ENCODE data around the gene AFDN. TPM values are rescaled to one million over a fixed set of nuclear protein-coding genes. Genes with fewer than 3 reads are reported as not detected.

AFDN gene
- total RNA-seq, 1 experiment from 2014 or later: 226 TPM

DNA sequence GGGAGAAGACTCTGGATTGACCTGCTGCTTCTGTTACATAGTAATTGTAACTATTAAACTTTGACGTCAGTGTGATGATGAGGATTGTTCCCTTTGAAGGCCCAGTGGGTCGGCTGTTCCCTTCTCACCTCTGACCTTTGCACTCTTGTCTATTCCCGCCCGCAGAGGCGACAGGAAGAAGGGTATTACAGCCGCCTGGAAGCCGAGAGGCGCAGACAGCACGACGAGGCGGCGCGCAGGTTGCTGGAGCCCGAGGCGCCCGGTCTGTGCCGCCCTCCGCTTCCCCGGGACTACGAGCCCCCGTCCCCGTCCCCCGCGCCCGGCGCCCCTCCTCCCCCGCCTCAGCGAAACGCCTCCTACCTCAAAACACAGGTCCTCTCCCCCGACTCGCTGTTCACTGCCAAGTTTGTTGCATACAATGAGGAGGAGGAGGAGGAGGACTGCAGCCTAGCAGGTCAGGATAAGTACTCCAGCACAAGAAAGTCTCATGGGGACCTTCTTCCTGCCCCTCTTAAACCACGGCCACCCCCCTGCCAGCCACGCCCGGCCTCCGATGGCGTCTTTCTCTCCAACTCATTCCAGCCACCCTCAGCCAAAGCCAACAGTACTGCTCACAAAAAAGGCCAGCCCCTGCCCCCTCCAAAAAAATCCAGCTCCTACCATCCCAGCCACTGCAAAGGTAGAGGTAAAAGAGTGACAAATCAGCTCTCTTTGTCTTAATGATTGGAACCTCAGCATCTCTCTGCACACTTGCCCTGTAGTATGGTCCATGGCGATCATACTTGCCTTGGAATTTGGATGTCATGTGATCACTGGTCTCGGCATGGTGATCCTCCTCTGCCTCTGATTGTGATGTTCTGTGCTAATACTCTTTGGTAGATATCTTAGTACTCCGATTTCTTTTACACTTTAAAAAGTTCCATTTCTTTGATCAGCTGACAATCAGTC is 139.2 kb downstream of the AFDN start:
- no TSS peak for BruUV-seq (replicated peaks)
- peaks cover 56% of the 10 kb centered on the region for H3K36me3 Mint-ChIP-seq (ENCODE audit: insufficient read depth, unreplicated experiment)
- CTCF ChIA-PET: no interaction called here

GRCh38 chr6:167966540-167966905 is 139.8 kb downstream of the AFDN start:
- no peak for DNase-seq
- CTCF ChIA-PET: no interaction called here
- intact Hi-C loops (cut with micrococcal nuclease; ENCODE audit: unreplicated experiment): loop anchor here (10.0 kb wide), 1 partner anchor 68 kb away; no protein-coding TSS in a partner anchor
- Mint-ChIP-seq H3K27ac (ENCODE audit: unreplicated experiment) (no peak overlapping the region), H3K4me3 (ENCODE audit: low read depth, unreplicated experiment) (no peak overlapping the region), H3K9me3 (ENCODE audit: low read depth, unreplicated experiment) (no peaks in the 10 kb centered on the region), H3K27me3 (ENCODE audit: unreplicated experiment) (no peaks in the 10 kb centered on the region), H3K4me1 (ENCODE audit: low read depth, unreplicated experiment) (peaks cover 37% of the 10 kb centered on the region), H3K36me3 (ENCODE audit: insufficient read depth, unreplicated experiment) (peaks cover 53% of the 10 kb centered on the region)
- TF ChIP-seq, protein P1, sequence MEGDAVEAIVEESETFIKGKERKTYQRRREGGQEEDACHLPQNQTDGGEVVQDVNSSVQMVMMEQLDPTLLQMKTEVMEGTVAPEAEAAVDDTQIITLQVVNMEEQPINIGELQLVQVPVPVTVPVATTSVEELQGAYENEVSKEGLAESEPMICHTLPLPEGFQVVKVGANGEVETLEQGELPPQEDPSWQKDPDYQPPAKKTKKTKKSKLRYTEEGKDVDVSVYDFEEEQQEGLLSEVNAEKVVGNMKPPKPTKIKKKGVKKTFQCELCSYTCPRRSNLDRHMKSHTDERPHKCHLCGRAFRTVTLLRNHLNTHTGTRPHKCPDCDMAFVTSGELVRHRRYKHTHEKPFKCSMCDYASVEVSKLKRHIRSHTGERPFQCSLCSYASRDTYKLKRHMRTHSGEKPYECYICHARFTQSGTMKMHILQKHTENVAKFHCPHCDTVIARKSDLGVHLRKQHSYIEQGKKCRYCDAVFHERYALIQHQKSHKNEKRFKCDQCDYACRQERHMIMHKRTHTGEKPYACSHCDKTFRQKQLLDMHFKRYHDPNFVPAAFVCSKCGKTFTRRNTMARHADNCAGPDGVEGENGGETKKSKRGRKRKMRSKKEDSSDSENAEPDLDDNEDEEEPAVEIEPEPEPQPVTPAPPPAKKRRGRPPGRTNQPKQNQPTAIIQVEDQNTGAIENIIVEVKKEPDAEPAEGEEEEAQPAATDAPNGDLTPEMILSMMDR (IDR thresholded peaks at IDR 0.05; ENCODE audit: unreplicated experiment): no peak
- BruUV-seq (replicated peaks): no TSS peak

More for the DNA sequence above, 139.2 kb downstream of the AFDN start:
- intact Hi-C loops (cut with micrococcal nuclease; ENCODE audit: unreplicated experiment): loop anchor here (10.0 kb wide), 1 partner anchor 69 kb away; no protein-coding TSS in a partner anchor
- Mint-ChIP-seq H3K4me3 (ENCODE audit: low read depth, unreplicated experiment) (no peak overlapping the region), H3K27me3 (ENCODE audit: unreplicated experiment) (no peaks in the 10 kb centered on the region), H3K4me1 (ENCODE audit: low read depth, unreplicated experiment) (peaks cover 37% of the 10 kb centered on the region), H3K9me3 (ENCODE audit: low read depth, unreplicated experiment) (no peaks in the 10 kb centered on the region), H3K27ac (ENCODE audit: unreplicated experiment) (peak overlapping the region; percentile 31)
- DNase-seq: no peak
- TF ChIP-seq, protein P1 (IDR thresholded peaks at IDR 0.05; ENCODE audit: unreplicated experiment): no peak

GRCh38 chr6:167968091-167968490 is 141.4 kb downstream of the AFDN start:
- Mint-ChIP-seq H3K9me3 (ENCODE audit: low read depth, unreplicated experiment) (no peaks in the 10 kb centered on the region), H3K4me1 (ENCODE audit: low read depth, unreplicated experiment) (peaks cover 28% of the 10 kb centered on the region), H3K4me3 (ENCODE audit: low read depth, unreplicated experiment) (no peak overlapping the region), H3K27ac (ENCODE audit: unreplicated experiment) (no peak overlapping the region), H3K27me3 (ENCODE audit: unreplicated experiment) (no peaks in the 10 kb centered on the region), H3K36me3 (ENCODE audit: insufficient read depth, unreplicated experiment) (peaks cover 39% of the 10 kb centered on the region)
- CTCF ChIA-PET: no interaction called here
- intact Hi-C loops (cut with micrococcal nuclease; ENCODE audit: unreplicated experiment): loop anchor here (10.0 kb wide), 1 partner anchor 67 kb away; no protein-coding TSS in a partner anchor
- DNase-seq: peak; percentile 51
- no TSS peak for BruUV-seq (replicated peaks)
- TF ChIP-seq, protein P1 (IDR thresholded peaks at IDR 0.05; ENCODE audit: unreplicated experiment): peak; percentile 46

DNA sequence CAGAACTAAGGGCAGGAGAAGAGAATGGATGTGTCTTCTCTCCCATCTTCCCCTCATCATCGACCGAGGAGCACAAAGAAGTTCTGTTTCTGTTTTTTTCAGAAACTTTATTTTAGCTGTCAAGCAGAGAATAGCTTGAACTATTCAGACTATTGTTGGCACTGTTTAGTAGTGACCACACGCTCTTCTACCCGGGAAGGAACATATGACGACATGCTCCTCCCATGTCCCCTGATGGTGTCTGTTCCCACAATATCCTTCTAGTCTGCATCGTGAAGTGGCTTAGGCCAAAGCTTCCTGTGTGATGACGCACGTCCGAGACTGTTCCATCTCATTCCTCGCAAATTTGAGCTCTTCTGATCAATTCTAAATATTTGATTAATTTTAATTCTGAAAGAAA is 143.5 kb downstream of the AFDN start:
- Mint-ChIP-seq H3K9me3 (ENCODE audit: low read depth, unreplicated experiment) (no peaks in the 10 kb centered on the region), H3K36me3 (ENCODE audit: insufficient read depth, unreplicated experiment) (peaks cover 30% of the 10 kb centered on the region), H3K27me3 (ENCODE audit: unreplicated experiment) (no peaks in the 10 kb centered on the region), H3K4me3 (ENCODE audit: low read depth, unreplicated experiment) (no peak overlapping the region), H3K27ac (ENCODE audit: unreplicated experiment) (no peak overlapping the region), H3K4me1 (ENCODE audit: low read depth, unreplicated experiment) (peaks cover 12% of the 10 kb centered on the region)
- CTCF ChIA-PET: no interaction called here
- intact Hi-C loops (cut with micrococcal nuclease; ENCODE audit: unreplicated experiment): no loop called here
- no peak for DNase-seq
- no TSS peak for BruUV-seq (replicated peaks)
- TF ChIP-seq, protein P1 (IDR thresholded peaks at IDR 0.05; ENCODE audit: unreplicated experiment): no peak
